Measurements from ENCODE around the gene LEUTX.
A peak's percentile ranks its signal among the peaks of the same experiment; 100 is the strongest.

LEUTX gene

DNA sequence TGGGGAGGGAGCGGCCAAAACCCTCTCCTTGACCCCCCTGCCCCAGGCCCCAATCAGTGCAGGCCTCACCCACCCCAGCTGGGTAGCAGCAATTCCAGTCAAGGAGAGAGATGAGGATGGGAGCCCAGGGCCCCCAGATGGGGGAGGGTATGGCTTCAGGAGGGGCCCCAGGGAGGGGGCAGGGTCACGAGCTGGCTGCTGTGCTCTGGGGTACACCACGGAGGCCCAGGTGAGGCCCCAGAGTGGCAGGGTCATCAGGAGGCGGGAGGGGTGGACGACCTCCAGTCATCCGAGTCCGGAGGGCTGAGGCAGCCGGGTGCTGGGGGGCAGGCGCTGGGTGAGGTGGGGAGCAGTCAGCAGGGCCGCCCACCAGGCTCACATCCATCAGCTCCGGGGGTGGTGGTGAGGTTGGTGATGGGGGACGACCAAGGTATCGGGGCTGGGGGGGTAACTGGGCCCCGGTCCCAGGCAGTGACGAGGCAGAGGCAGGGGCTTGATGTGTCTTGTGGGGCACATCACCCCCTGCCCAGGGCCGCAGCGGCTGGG, 47.0 kb downstream of the LEUTX start:
- Histone ChIP-seq H3K36me3 (peaks cover 48% of the 10 kb centered on the region), H3K27ac (peak overlapping the region; percentile 57)
- TF ChIP-seq, protein P1, sequence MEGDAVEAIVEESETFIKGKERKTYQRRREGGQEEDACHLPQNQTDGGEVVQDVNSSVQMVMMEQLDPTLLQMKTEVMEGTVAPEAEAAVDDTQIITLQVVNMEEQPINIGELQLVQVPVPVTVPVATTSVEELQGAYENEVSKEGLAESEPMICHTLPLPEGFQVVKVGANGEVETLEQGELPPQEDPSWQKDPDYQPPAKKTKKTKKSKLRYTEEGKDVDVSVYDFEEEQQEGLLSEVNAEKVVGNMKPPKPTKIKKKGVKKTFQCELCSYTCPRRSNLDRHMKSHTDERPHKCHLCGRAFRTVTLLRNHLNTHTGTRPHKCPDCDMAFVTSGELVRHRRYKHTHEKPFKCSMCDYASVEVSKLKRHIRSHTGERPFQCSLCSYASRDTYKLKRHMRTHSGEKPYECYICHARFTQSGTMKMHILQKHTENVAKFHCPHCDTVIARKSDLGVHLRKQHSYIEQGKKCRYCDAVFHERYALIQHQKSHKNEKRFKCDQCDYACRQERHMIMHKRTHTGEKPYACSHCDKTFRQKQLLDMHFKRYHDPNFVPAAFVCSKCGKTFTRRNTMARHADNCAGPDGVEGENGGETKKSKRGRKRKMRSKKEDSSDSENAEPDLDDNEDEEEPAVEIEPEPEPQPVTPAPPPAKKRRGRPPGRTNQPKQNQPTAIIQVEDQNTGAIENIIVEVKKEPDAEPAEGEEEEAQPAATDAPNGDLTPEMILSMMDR (IDR thresholded peaks at IDR 0.05; ENCODE audit: low read depth, low read length), result no peak

DNA sequence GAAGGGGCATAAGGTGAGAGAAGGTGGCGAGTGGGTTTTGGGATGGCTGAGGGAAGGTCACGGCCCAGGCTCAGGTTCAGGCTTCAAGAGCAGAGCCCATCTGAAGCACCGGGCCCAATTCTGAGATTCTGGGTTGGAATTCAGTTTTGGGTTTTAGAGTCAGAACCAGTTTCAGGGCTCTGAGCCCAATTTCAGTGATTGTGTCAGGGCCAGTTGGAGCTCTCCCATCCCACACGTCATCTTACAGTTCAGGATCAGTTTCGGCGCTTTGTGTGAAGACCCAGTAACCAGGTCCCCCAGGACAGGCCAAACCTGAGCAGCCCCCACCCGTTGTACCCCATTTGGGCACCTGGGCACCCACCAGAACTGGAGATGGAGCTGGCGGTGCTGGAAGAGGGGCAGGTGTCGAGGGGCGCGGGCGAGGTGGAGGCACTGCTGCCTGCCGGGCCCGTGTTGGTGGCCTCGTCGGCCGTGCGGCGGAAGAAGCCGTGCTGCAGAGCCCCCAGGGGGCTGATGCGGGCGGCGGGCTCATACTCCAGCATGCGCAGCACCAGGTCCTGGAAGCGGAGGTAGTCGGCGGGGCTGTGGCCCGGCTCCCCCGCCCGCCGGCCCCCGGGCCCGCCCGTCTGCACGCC, 47.8 kb downstream of the LEUTX start:
- peaks cover 56% of the 10 kb centered on the region for H3K36me3 ChIP-seq
- H3K9me3 ChIP-seq (ENCODE audit: severe bottlenecking), result no peaks in the 10 kb centered on the region
- H3K4me3 ChIP-seq (ENCODE audit: low read depth, low read length), result no peak overlapping the region
- no peaks in the 10 kb centered on the region for H3K27me3 ChIP-seq (ENCODE audit: insufficient read depth, low read depth, severe bottlenecking)
- no peak for DNase-seq
- TF ChIP-seq, protein P1 (IDR thresholded peaks at IDR 0.05; ENCODE audit: low read depth, low read length), result no peak
- no peak overlapping the region for H3K27ac ChIP-seq

More for the DNA sequence above, 47.0 kb downstream of the LEUTX start:
- Histone ChIP-seq H3K27me3 (ENCODE audit: insufficient read depth, low read depth, severe bottlenecking) (no peaks in the 10 kb centered on the region), H3K9me3 (ENCODE audit: severe bottlenecking) (no peaks in the 10 kb centered on the region), H3K4me3 (ENCODE audit: low read depth, low read length) (no peak overlapping the region)
- no peak for DNase-seq

DNA sequence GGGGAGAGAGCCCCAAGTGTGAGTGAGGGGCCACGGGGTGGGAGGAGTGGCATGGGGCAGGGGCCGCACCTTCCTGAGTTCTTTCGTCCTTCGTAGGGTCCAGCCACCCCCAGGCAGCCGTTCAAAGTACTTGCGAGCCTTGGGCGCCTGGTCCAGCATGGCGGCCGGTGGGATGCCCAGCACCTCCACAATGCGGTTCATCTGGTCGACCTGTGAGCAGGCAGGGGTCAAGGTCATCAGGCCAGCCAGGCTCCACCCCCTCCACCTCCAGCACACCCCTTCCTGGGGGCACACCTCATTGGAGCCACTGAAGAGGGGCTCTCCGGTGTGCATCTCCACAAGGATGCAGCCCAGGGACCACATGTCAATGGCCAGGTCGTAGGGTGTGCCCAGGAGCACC, 48.6 kb downstream of the LEUTX start:
- TF ChIP-seq, protein P1 (IDR thresholded peaks at IDR 0.05; ENCODE audit: low read depth, low read length), result no peak
- Histone ChIP-seq H3K9me3 (ENCODE audit: severe bottlenecking) (no peaks in the 10 kb centered on the region), H3K4me3 (ENCODE audit: low read depth, low read length) (no peak overlapping the region), H3K36me3 (peaks cover 64% of the 10 kb centered on the region), H3K27ac (no peak overlapping the region), H3K27me3 (ENCODE audit: insufficient read depth, low read depth, severe bottlenecking) (no peaks in the 10 kb centered on the region)
- DNase-seq, result no peak

DNA sequence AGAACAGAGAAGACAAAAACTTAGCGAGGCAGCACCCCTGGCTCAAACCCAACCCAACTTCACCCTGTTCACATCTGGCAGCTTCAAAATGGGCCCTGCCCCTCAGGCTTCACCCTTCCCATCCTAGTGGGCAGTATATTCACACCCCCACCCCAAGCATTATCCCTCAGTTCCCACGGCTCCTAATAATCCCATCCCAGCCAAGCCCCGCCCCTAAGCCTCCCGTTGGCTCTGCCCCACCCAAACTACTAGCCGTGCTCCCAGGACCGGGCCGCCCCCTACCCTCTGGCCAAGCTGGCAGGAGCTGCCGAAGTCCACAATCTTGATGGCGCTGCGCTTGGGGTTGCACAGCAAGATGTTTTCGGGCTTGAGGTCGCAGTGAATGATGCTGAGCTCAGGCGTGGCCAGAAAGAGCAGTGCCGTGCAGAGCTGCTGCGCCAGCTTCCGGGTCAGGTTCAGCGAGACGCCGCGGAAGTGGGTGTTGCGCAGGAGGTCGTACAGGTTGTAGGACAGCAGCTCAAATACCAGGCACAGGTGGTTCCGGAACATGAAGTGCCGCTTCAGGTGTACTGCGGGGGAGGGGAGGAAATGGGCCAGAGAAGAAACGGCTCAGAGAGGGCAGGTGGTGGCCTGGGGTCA, 49.5 kb downstream of the LEUTX start:
- H3K36me3 ChIP-seq, result peaks cover 64% of the 10 kb centered on the region

DNA sequence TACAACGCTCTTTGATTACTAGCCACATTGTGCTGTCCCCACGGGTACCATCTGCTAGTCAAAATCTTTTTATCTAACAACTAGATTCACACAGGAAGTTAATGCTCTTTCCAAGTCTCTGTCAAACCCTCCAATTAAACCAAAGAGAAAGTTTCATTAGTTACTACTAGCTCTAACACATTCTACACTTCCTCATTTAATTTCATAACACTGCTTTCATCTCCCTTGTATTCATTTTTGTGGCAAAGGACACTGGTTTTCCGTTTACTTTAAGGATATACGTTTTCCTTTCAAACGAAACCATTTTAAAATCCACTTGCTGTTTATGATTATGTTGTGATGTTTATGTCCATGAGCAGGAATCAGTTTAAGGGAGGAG, 50.0 kb downstream of the LEUTX start:
- peaks cover 64% of the 10 kb centered on the region for H3K36me3 ChIP-seq
- H3K4me3 ChIP-seq (ENCODE audit: low read depth, low read length), result no peak overlapping the region
- H3K27ac ChIP-seq, result no peak overlapping the region; the same call in 1 of the 2 replicates
- DNase-seq, result no peak
- TF ChIP-seq, protein P1 (IDR thresholded peaks at IDR 0.05; ENCODE audit: low read depth, low read length), result no peak
- no peaks in the 10 kb centered on the region for H3K27me3 ChIP-seq (ENCODE audit: insufficient read depth, low read depth, severe bottlenecking)
- no peaks in the 10 kb centered on the region for H3K9me3 ChIP-seq (ENCODE audit: severe bottlenecking)

More for the DNA sequence above, 49.5 kb downstream of the LEUTX start:
- TF ChIP-seq, protein P1 (IDR thresholded peaks at IDR 0.05; ENCODE audit: low read depth, low read length), result no peak
- H3K27me3 ChIP-seq (ENCODE audit: insufficient read depth, low read depth, severe bottlenecking), result no peaks in the 10 kb centered on the region
- no peak for DNase-seq
- H3K4me3 ChIP-seq (ENCODE audit: low read depth, low read length), result no peak overlapping the region
- H3K9me3 ChIP-seq (ENCODE audit: severe bottlenecking), result no peaks in the 10 kb centered on the region
- peak overlapping the region; percentile 20; the same call in 1 of the 2 replicates for H3K27ac ChIP-seq
